MCF 10A (cell line): ENCODE results near the gene TXNDC15. TPM values are rescaled to one million over a fixed set of nuclear protein-coding genes. Genes with fewer than 3 reads are reported as not detected.
"Not testable (repeated sequence)": the region's sequence is repeated elsewhere in the genome, so short reads cannot be mapped to it uniquely, and the experiment has no call there.

Experiments
- BruUV-seq: library from RNA; stranded (reverse); fragments of 400-500 nt; replicated peaks from 2 replicates; lab custom pipeline; 2021; lab: Mats Ljungman, UMichigan
- CTCF ChIA-PET: fragments of 300-600 bp; sonication (Branson Sonifier 250); formaldehyde crosslinking; extraction: SDS; loops from one replicate; lab custom pipeline; 2021; ENCODE audit warnings: antibody characterized with exemption, inconsistent platforms; lab: Yijun Ruan, JAX
- POLR2A ChIA-PET: fragments of 300-600, 350-650 bp; sonication (Branson Sonifier 250); formaldehyde crosslinking; extraction: SDS; loops from one replicate; lab custom pipeline; 2020; ENCODE audit warnings: antibody characterized with exemption, inconsistent platforms; lab: Yijun Ruan, JAX
- DNase-seq: peaks from one replicate; pipeline ENCODE4 v3.0.0-alpha.2; 2018; ENCODE audit not compliant: unreplicated experiment
- H3K27ac Mint-ChIP-seq: one replicate; pipeline ENCODE4 v1.8.0; 2022; ENCODE audit warnings: mild to moderate bottlenecking, low read depth, mixed read lengths; ENCODE audit not compliant: unreplicated experiment
- H3K27me3 Mint-ChIP-seq: one replicate; pipeline ENCODE4 v1.8.0; 2022; ENCODE audit warnings: mixed read lengths; ENCODE audit not compliant: insufficient read depth, unreplicated experiment
- H3K36me3 Mint-ChIP-seq: one replicate; pipeline ENCODE4 v1.8.0; 2022; ENCODE audit warnings: mild to moderate bottlenecking, moderate library complexity, mixed read lengths; ENCODE audit not compliant: insufficient read depth, unreplicated experiment
- H3K4me1 Mint-ChIP-seq: one replicate; pipeline ENCODE4 v1.8.0; 2022; ENCODE audit warnings: mixed read lengths; ENCODE audit not compliant: insufficient read depth, unreplicated experiment
- H3K4me3 Mint-ChIP-seq: one replicate; pipeline ENCODE4 v1.8.0; 2022; ENCODE audit warnings: mild to moderate bottlenecking, moderate library complexity, mixed read lengths; ENCODE audit not compliant: unreplicated experiment
- H3K9me3 Mint-ChIP-seq: one replicate; pipeline ENCODE4 v1.8.0; 2022; ENCODE audit warnings: mixed read lengths; ENCODE audit not compliant: unreplicated experiment
- intact Hi-C: fragments of 100-400 bp; cut with micrococcal nuclease; formaldehyde crosslinking; loops from 2 replicates; pipeline ENCODE4 v1.14.1; 2022
- total RNA-seq: library from RNA; stranded (reverse); gene quantifications from 2 replicates; pipeline ENCODE4 v1.2.3, GENCODE V29; 2022
- TF ChIP-seq, protein P1 (sequence below): fragments of 200-600 bp; IDR thresholded peaks from one replicate; pipeline ENCODE4 v1.8.0; 2022; ENCODE audit warnings: antibody characterized with exemption, mild to moderate bottlenecking; ENCODE audit not compliant: unreplicated experiment

The TXNDC15 gene
- total RNA-seq, 1 experiment from 2014 or later: 57.0 TPM

DNA sequence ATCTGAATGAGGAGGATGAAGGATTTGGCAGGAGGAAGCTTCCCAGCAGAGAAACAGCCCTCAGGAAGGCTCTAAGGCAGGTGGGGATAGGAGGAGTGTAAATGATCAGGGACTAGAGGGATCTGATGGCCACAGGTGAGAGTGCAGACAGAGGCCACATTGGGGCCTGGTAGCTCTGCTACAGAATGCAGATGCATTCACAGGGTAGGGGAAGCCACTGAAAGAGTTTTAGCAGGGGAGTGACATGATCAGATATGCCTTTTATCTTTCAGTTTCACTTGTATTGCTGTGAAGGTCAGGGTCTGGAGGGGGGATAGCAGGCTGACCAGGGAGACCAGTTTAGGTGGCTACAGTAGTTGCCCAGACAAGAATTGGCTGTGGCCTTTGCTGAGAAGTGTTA, 3.0 kb downstream of the TXNDC15 start:
- TF ChIP-seq, protein P1, sequence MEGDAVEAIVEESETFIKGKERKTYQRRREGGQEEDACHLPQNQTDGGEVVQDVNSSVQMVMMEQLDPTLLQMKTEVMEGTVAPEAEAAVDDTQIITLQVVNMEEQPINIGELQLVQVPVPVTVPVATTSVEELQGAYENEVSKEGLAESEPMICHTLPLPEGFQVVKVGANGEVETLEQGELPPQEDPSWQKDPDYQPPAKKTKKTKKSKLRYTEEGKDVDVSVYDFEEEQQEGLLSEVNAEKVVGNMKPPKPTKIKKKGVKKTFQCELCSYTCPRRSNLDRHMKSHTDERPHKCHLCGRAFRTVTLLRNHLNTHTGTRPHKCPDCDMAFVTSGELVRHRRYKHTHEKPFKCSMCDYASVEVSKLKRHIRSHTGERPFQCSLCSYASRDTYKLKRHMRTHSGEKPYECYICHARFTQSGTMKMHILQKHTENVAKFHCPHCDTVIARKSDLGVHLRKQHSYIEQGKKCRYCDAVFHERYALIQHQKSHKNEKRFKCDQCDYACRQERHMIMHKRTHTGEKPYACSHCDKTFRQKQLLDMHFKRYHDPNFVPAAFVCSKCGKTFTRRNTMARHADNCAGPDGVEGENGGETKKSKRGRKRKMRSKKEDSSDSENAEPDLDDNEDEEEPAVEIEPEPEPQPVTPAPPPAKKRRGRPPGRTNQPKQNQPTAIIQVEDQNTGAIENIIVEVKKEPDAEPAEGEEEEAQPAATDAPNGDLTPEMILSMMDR: no peak
- POLR2A ChIA-PET: interaction anchor here (1.0 kb wide), 1 partner anchor 9 kb away, joined by 4 read pairs; no protein-coding TSS in a partner anchor
- Mint-ChIP-seq H3K4me3 (no peak overlapping the region), H3K4me1 (peaks cover 28% of the 10 kb centered on the region), H3K27ac (no peak overlapping the region), H3K27me3 (no peaks in the 10 kb centered on the region), H3K9me3 (no peaks in the 10 kb centered on the region), H3K36me3 (peaks cover 27% of the 10 kb centered on the region)
- CTCF ChIA-PET: interaction anchor here (1.1 to 1.3 kb wide), 2 partner anchors 9 to 16 kb away, joined by 3 to 6 read pairs; no protein-coding TSS in a partner anchor
- intact Hi-C loops: no loop called here
- no peak for DNase-seq
- no TSS peak for BruUV-seq

DNA sequence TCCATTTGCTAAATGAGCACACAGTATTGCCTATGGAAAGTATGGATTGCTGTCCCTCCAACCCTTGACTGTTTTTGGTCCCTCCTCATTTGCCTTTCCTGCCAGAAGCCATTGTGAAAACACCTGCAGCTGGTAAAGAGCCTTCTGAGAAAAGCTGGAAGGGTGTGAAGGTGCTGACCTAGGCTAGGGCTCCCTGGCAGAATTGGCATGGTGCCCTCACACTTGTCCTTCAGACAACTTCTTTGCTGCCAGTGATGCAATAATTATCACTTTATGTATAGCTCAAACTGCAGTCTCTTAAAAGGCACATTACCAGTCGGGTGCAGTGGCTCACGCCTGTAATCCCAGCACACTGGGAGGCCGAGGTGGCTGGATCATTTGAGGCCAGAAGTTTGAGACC, 4.2 kb downstream of the TXNDC15 start:
- intact Hi-C loops: no loop called here
- DNase-seq: peak; percentile 42
- no peaks in the 10 kb centered on the region for H3K9me3 Mint-ChIP-seq
- no peak overlapping the region for H3K4me3 Mint-ChIP-seq
- TF ChIP-seq, protein P1: no peak
- H3K27ac Mint-ChIP-seq: no peak overlapping the region
- ChIA-PET CTCF (interaction anchor here (0.5 to 1.1 kb wide), 3 partner anchors 24 to 653 kb away, joined by 3 to 4 read pairs (median 3); partner anchors contain the start of gene PPP2CA), POLR2A (no interaction called here)
- H3K27me3 Mint-ChIP-seq: no peaks in the 10 kb centered on the region
- H3K36me3 Mint-ChIP-seq: peaks cover 24% of the 10 kb centered on the region
- H3K4me1 Mint-ChIP-seq: peaks cover 28% of the 10 kb centered on the region
- no TSS peak for BruUV-seq

GRCh38 chr5:134879456-134879855, 5.3 kb downstream of the TXNDC15 start:
- Mint-ChIP-seq H3K4me1 (peaks cover 28% of the 10 kb centered on the region), H3K4me3 (no peak overlapping the region), H3K9me3 (no peaks in the 10 kb centered on the region), H3K27me3 (no peaks in the 10 kb centered on the region), H3K27ac (no peak overlapping the region), H3K36me3 (peaks cover 20% of the 10 kb centered on the region)
- DNase-seq: no peak
- BruUV-seq: no TSS peak
- TF ChIP-seq, protein P1: no peak
- POLR2A ChIA-PET: interaction anchor here (1.0 kb wide), 1 partner anchor 25 kb away, joined by 5 read pairs; the partner anchor contains the start of gene PCBD2
- CTCF ChIA-PET: no interaction called here
- intact Hi-C loops: no loop called here

DNA sequence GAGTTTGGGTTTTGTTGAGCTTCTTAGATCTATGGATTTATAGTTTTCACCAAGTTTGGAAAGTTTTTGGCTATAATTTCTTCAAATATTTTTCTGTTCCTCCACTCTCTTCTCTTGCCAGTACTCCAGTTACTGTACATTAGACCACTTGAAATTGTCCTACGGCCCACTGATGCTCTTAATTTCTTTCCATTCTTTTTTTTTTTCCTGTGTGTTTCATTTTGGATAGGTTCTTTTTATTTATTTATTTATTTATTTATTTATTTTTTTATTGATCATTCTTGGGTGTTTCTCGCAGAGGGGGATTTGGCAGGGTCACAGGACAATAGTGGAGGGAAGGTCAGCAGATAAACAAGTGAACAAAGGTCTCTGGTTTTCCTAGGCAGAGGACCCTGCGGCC, 6.8 kb downstream of the TXNDC15 start:
- H3K27me3 Mint-ChIP-seq, H3K9me3 Mint-ChIP-seq, BruUV-seq, H3K4me3 Mint-ChIP-seq, intact Hi-C loops, DNase-seq, POLR2A ChIA-PET, H3K27ac Mint-ChIP-seq: not testable (repeated sequence)
- peaks cover 20% of the 10 kb centered on the region for H3K36me3 Mint-ChIP-seq
- H3K4me1 Mint-ChIP-seq: peaks cover 21% of the 10 kb centered on the region
- CTCF ChIA-PET: interaction anchor here (0.5 to 1.1 kb wide), 3 partner anchors 15 to 275 kb away, joined by 4 to 5 read pairs (median 4); partner anchors contain the start of gene PCBD2

DNA sequence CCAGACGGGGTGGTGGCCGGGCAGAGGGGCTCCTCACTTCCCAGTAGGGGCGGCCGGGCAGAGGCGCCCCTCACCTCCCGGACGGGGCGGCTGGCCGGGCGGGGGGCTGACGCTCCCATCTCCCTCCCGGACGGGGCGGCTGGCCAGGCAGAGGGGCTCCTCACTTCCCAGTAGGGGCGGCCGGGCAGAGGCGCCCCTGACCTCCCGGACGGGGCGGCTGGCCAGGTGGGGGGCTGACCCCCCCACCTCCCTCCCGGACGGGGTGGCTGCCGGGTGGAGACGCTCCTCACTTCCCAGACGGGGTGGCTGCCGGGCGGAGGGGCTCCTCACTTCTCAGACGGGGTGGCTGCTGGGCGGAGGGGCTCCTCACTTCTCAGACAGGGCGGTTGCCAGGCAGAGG, 7.5 kb downstream of the TXNDC15 start:
- H3K27me3 Mint-ChIP-seq, H3K9me3 Mint-ChIP-seq, CTCF ChIA-PET, intact Hi-C loops, BruUV-seq, DNase-seq, POLR2A ChIA-PET, H3K27ac Mint-ChIP-seq, H3K4me3 Mint-ChIP-seq: not testable (repeated sequence)
- Mint-ChIP-seq H3K4me1 (peaks cover 14% of the 10 kb centered on the region), H3K36me3 (peaks cover 13% of the 10 kb centered on the region)
